Activated effector memory CD4-positive, alpha-beta T cell treated with anti-CD3 and anti-CD28 coated beads, Interleukin-2, amount 50 U/mL, for 16 hours (primary cell): ENCODE results near the gene VPS33B.

Experiments
- DNase-seq: peaks from one replicate; pipeline ENCODE4 v3.0.0-alpha.2; 2020

Gene VPS33B

GRCh38 chr15:90972133-90972532 is 50.3 kb downstream of the VPS33B start:
- no peak for DNase-seq

GRCh38 chr15:90970274-90970673 is 52.1 kb downstream of the VPS33B start:
- DNase-seq: no peak

DNA sequence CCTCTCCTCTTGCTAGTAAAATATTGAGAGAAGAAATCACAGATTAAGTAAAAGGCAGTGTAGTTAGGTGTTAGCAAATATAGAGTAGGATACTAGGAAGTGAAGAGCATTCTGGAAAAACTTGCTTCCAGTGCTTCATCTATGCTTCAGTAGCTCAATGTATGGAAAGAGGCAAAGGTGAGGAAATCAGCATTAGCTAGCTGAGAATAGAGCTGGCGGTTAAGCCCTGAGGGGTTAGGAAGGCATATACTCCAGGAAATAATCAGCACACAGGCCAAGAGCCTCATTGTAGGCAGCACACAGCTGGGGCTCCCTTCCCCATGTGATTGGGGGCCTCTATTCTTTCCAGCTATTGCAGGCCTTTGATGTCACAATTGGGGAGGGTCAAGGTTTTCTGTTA is 54.0 kb downstream of the VPS33B start:
- DNase-seq: no peak

- no peak for DNase-seq
Observed at GRCh38 chr15:90967206-90967605, 55.2 kb downstream of the VPS33B start.

- no peak for DNase-seq
Observed at GRCh38 chr15:90966262-90966661, 56.1 kb downstream of the VPS33B start.

GRCh38 chr15:90962021-90962420 is 60.4 kb downstream of the VPS33B start:
- no peak for DNase-seq

GRCh38 chr15:90960298-90961091 is 61.9 kb downstream of the VPS33B start:
- no peak for DNase-seq

DNA sequence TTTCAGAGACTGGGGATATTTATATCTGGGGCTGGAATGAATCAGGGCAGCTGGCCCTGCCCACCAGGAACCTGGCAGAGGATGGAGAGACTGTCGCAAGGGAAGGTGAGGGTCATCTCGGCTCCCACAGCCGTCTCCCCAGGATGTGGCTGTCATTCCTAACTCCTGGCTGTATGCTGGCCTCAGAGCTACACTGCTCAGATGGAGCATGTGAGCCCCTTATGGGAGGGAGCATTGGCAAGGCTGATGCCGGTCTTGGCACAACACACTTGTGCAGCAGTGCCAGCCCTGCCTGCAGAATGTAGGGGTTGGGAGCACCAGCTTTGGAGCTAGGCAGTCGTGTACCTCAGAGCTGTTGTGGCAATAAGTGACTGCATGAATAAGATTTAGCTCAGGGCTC is 62.5 kb downstream of the VPS33B start:
- no peak for DNase-seq

GRCh38 chr15:90959028-90959595 is 63.3 kb downstream of the VPS33B start:
- DNase-seq: no peak

GRCh38 chr15:90957791-90958190 is 64.6 kb downstream of the VPS33B start:
- DNase-seq: no peak

DNA sequence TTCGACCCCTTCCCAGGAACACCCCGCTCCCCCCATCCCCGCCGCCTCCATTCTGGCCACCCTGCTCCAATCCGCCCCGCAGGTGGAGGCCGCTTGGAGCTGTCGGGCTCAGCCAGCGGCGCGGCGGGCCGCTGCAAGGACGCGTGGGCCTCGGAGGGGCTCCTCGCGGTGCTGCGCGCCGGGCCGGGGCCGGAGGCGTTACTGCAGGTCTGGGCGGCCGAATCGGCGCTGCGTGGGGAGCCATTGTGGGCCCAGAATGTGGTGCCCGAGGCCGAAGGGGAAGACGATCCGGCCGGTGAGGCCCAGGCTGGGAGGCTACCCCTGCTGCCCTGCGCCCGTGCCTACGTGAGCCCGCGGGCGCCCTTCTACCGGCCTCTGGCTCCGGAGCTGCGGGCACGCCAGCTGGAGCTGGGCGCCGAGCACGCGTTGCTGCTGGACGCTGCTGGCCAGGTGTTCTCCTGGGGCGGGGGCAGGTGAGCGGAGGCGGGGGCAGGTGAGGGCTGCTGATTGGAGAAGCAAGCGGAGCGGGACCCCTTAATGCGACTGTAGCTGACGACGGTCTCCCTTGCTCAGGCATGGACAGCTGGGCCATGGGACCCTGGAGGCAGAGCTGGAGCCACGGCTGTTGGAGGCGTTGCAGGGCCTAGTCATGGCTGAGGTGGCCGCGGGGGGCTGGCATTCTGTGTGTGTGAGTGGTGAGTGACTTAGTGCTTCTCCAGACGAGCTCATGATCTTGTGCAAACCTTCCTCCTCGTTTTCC is 65.2 kb downstream of the VPS33B start:
- DNase-seq: no peak

DNA sequence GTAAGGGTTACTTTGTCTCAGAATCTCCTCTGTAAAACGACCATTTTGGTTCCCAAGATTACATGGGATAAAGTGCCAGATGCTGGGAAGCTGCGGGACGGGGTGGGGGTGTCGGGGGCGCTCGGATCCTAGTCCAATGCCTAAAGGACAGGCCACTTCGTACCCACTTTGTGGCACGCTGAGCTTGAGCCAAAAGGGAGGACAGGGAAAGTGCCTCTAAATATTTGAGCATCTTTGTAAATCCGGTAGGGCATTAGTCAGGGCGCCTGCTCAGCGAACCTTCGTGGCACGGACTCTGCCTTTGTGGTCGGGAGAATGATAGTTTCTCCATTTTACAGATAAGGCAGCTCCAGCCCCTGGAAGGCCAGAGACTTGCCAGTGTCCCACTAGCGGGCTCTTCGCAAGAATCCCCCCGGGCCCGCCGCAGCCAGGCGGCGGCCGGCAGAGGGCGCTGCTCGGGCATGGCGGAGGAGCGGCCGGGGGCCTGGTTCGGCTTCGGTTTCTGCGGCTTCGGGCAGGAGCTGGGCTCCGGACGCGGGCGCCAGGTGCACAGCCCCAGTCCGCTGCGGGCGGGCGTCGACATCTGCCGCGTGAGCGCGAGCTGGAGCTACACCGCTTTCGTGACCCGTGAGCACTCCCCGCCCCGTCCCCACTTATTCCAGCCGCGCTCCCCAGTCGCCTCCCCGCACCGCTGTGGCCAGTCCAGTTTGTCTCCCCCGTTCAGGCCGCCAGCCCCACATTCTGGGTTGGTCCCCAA is 65.9 kb downstream of the VPS33B start:
- DNase-seq: peak; percentile 86

DNA sequence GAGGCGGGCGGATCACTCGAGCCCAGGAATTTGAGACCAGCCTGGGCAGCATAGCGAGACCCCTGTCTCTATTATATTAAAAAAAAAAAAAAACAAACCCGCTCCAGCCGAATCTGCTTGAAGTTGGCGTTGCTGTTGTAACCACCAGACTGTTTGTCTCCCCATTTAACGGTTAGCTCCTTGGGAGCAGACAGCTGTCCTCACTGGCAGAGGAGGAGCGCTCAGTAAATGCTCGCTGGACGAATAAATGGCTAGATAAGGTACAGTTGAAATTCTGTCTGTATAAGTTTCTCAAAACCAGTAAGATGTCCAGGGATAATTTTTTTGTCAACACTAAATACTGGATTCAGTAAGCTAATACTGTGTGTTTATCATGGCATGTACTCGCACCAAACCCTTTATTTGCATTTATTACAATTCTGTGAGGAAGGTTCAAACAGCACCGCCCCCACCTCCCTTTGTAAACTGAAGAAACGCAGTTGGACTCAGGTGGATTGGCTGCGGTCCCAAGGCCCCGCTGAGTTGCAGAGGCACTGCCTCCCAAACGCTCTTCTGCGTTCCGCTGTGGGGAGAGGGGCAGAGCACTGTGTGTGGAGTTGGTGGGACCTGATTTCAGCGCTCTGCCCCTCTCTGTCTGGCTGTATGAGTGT is 66.6 kb downstream of the VPS33B start:
- DNase-seq: no peak

GRCh38 chr15:90954712-90955623 is 67.4 kb downstream of the VPS33B start, which contains the start of gene RCCD1:
Gene RCCD1 (plus strand): TSS chr15:90954884. CDS start chr15:90956735, 1,851 bp downstream.
- peak; percentile 96 for DNase-seq

DNA sequence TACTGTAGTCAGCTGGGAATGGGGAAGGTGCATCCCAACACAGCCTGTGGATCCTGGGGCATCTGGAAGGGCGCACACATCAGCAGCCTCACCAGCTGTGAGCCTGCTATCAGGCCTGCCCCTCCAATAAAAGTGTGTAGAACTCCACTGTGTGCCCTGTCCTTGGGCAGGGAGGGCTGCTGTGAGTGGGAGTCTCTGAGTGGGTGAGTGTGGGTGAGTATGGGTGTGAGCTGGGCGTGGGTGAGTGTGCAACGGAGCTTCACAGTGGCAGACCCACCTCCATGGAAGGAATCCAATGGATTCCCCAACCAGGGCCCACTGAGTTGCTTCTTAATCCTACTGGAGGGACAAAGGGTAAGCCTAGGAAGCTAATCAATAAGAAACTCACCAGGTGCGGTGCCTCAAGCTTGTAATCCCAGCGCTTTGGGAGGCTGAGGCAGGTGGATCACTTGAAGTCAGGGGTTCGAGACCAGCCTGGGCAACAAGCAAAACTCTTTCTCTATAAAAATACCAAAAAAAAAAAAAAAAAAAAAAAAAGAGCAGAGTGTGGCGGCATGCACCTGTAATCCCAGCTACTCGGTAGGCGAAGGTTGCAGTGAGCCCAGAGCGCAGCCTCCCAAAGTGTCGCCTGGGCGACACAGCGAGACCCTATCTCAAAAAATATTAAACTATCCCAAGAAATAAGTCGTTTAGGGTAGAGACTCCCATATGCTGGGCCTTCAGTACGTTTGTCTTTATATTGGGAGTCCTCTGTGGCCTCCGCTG is 68.3 kb downstream of the VPS33B start:
- no peak for DNase-seq

DNA sequence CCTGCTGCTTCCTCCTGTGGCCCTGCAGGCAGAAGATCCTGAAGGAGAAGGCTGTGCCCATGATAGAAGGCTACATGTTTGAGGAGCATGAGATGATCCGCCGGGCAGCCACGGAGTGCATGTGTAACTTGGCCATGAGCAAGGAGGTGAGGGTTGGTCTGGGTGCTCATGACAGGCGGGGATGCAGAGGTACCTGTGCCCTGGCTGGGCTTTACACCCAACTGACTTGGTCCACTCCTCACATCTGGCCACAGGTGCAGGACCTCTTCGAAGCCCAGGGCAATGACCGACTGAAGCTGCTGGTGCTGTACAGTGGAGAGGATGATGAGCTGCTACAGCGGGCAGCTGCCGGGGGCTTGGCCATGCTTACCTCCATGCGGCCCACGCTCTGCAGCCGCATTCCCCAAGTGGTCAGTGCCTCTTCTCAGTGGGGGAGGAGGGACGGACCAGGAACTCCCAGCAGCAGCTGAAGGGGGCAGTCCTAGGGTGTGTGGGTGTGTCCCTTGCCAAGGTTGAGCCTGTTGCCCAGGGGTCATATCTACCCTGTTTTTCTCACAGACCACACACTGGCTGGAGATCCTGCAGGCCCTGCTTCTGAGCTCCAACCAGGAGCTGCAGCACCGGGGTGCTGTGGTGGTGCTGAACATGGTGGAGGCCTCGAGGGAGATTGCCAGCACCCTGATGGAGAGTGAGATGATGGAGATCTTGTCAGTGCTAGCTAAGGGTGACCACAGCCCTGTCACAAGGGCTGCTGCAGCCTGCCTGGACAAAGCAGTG is 69.3 kb downstream of the VPS33B start:
- DNase-seq: no peak

- no peak for DNase-seq
Observed at GRCh38 chr15:90950676-90951075, 71.7 kb downstream of the VPS33B start.

GRCh38 chr15:90949979-90950675 is 72.3 kb downstream of the VPS33B start:
- DNase-seq: no peak
